HCT116 (cell line): ENCODE results near the gene AMELX. TPM values are rescaled to one million over a fixed set of nuclear protein-coding genes. Genes with fewer than 3 reads are reported as not detected.

Experiments used
- ATAC-seq: fragments of 200-7000 bp; cut with Tn5 transposase; 2 replicates; pipeline ENCODE4 v1.9.1; 2020; ENCODE audit warnings: mild to moderate bottlenecking, moderate library complexity
- BruUV-seq: library from RNA; stranded (reverse); fragments of 400-500 nt; replicated peaks from 2 replicates; lab custom pipeline; 2021; lab: Mats Ljungman, UMichigan
- CTCF ChIA-PET: fragments of 300-600 bp; sonication (Branson Sonifier 250); formaldehyde crosslinking; loops from one replicate; lab custom pipeline; 2021; ENCODE audit warnings: antibody characterized with exemption; lab: Charles Lee
- POLR2A ChIA-PET: fragments of 300-600, 350-600 bp; sonication (Branson Sonifier 250); formaldehyde crosslinking; loops from one replicate; lab custom pipeline; 2021; ENCODE audit warnings: antibody characterized with exemption; lab: Charles Lee
- RAD21 ChIA-PET, 2 experiments: fragments of 300-600 bp; sonication (Branson Sonifier 250); formaldehyde crosslinking; loops; one replicate each; lab custom pipeline; 2023; ENCODE audit warnings: low total read pairs in 2 of 2; ENCODE audit not compliant: uncharacterized antibody in 2 of 2, unreplicated experiment in 2 of 2, low non-redundant PET in 1 of 2; lab: Charles Lee
- DNase-seq: peaks from one replicate; pipeline ENCODE4 v3.0.0-alpha.2; 2010; ENCODE audit warnings: low read depth, low spot score
- H2AFZ ChIP-seq: fragments of 200-600 bp; shearing (Covaris generic), sonication (generic); 2 replicates; pipeline ENCODE4 v1.6.1; 2017; ENCODE audit warnings: low read depth, mixed run types, mixed read lengths, antibody characterized with exemption, low read length; ENCODE audit not compliant: poor library complexity, severe bottlenecking
- H3K27ac ChIP-seq: 2 replicates; pipeline ENCODE4 v1.5.1; 2012; ENCODE audit warnings: low read depth, low read length
- H3K27me3 ChIP-seq: fragments of 200-600 bp; sonication (generic); 2 replicates; pipeline ENCODE4 v1.6.1; 2016; ENCODE audit warnings: mixed run types, low read length, mixed read lengths; ENCODE audit not compliant: insufficient read depth
- H3K36me3 ChIP-seq, 2 experiments: fragments of 200-500 bp in 1 of 2; fragments of 200-600 bp in 1 of 2; sonication (Bioruptor generic) in 1 of 2; sonication (generic) in 1 of 2; 2 replicates each; pipeline versions ENCODE4 v1.5.1 to v1.6.1; 2014 to 2016; ENCODE audit warnings: low read length in 2 of 2, inconsistent platforms in 1 of 2, mixed read lengths in 1 of 2, mixed run types in 1 of 2; ENCODE audit not compliant: insufficient read depth in 2 of 2, control insufficient read depth in 1 of 2
- H3K4me1 ChIP-seq, 2 experiments: fragments of 200-600 bp in 1 of 2; sonication (generic) in 1 of 2; 2 replicates each; pipeline versions ENCODE4 v1.5.1 to v1.6.1; 2012 to 2017; ENCODE audit warnings: low read length in 2 of 2, inconsistent platforms in 1 of 2, mild to moderate bottlenecking in 1 of 2, mixed read lengths in 1 of 2, mixed run types in 1 of 2, moderate library complexity in 1 of 2; ENCODE audit not compliant: insufficient read depth in 2 of 2, control insufficient read depth in 1 of 2
- H3K4me2 ChIP-seq: fragments of 200-600 bp; sonication (generic); 2 replicates; pipeline ENCODE4 v1.6.1; 2017; ENCODE audit warnings: mixed run types, low read length, mixed read lengths
- H3K4me3 ChIP-seq, 2 experiments: fragments of 200-600 bp in 1 of 2; sonication (generic) in 1 of 2; replicated peaks in 1 of 2; 2 replicates each; pipeline ENCODE4 v1.5.1; 2011 to 2016; ENCODE audit warnings: low read length in 2 of 2, control low read depth in 1 of 2, low read depth in 1 of 2, mild to moderate bottlenecking in 1 of 2, mixed read lengths in 1 of 2, mixed run types in 1 of 2
- H3K79me2 ChIP-seq: fragments of 200-600 bp; sonication (generic); 2 replicates; pipeline ENCODE4 v1.6.1; 2017; ENCODE audit warnings: mild to moderate bottlenecking, mixed run types, low read length, moderate library complexity, mixed read lengths; ENCODE audit not compliant: insufficient read depth
- H3K9ac ChIP-seq: fragments of 200-600 bp; sonication (generic); 2 replicates; pipeline ENCODE4 v1.6.1; 2016; ENCODE audit warnings: low read length, mixed read lengths
- H3K9me2 ChIP-seq: fragments of 200-600 bp; sonication (generic), shearing (Covaris generic); 2 replicates; pipeline ENCODE4 v1.6.1; 2017; ENCODE audit warnings: mixed run types, mild to moderate bottlenecking, moderate library complexity; ENCODE audit not compliant: insufficient read depth
- H3K9me3 ChIP-seq, 2 experiments: fragments of 200-500 bp in 1 of 2; fragments of 200-600 bp in 1 of 2; sonication (Bioruptor generic) in 1 of 2; sonication (generic) in 1 of 2; 2 replicates each; pipeline ENCODE4 v1.6.1; 2014 to 2017; ENCODE audit warnings: low read length in 2 of 2, mixed read lengths in 2 of 2, inconsistent platforms in 1 of 2, low read depth in 1 of 2, mild to moderate bottlenecking in 1 of 2, mixed run types in 1 of 2, moderate library complexity in 1 of 2; ENCODE audit not compliant: control insufficient read depth in 1 of 2, insufficient read depth in 1 of 2
- H4K20me1 ChIP-seq: fragments of 200-600 bp; sonication (generic), shearing (Covaris generic); 2 replicates; pipeline ENCODE4 v1.6.1; 2017; ENCODE audit warnings: mixed run types, mild to moderate bottlenecking, moderate library complexity; ENCODE audit not compliant: insufficient read depth
- CBX3 ChIP-seq: IDR thresholded peaks from 2 replicates; pipeline ENCODE4 v1.6.1; 2012; ENCODE audit warnings: low read depth
- EGR1 ChIP-seq: IDR thresholded peaks from 2 replicates; pipeline ENCODE4 v1.6.1; 2012; ENCODE audit warnings: low read depth
- ELF1 ChIP-seq: IDR thresholded peaks from 2 replicates; pipeline ENCODE4 v1.6.1; 2012; ENCODE audit warnings: low read depth, borderline replicate concordance
- EZH2 ChIP-seq: fragments of 200-600 bp; sonication (generic); IDR thresholded peaks from 2 replicates; pipeline ENCODE4 v1.6.1; 2017; ENCODE audit warnings: antibody characterized with exemption, mixed run types
- EZH2phosphoT487 ChIP-seq: fragments of 200-600 bp; IDR thresholded peaks from 2 replicates; pipeline ENCODE4 v1.6.1; 2018; ENCODE audit warnings: antibody characterized with exemption, borderline replicate concordance
- FOSL1 ChIP-seq: IDR thresholded peaks from 2 replicates; pipeline ENCODE4 v1.6.1; 2012; ENCODE audit warnings: low read depth
- JUND ChIP-seq: IDR thresholded peaks from 2 replicates; pipeline ENCODE4 v1.6.1; 2012
- POLR2A ChIP-seq: IDR thresholded peaks from 2 replicates; pipeline ENCODE4 v1.7.0; 2011; ENCODE audit warnings: borderline replicate concordance; ENCODE audit not compliant: insufficient read depth, insufficient read length; ENCODE audit errors: extremely low read depth
- POLR2AphosphoS5 ChIP-seq: IDR thresholded peaks from 2 replicates; pipeline ENCODE4 v1.6.1; 2011; ENCODE audit warnings: mild to moderate bottlenecking, low read depth, low read length, moderate library complexity
- SIN3A ChIP-seq: IDR thresholded peaks from 2 replicates; pipeline ENCODE4 v1.6.1; 2012; ENCODE audit warnings: low read depth
- TCF7L2 ChIP-seq: IDR thresholded peaks from 2 replicates; pipeline ENCODE4 v1.7.0; 2011; ENCODE audit warnings: borderline replicate concordance, inconsistent platforms; ENCODE audit not compliant: insufficient read depth, insufficient read length; ENCODE audit errors: extremely low read depth
- YY1 ChIP-seq: IDR thresholded peaks from 2 replicates; pipeline ENCODE4 v1.6.1; 2011; ENCODE audit warnings: low read length, low read depth, moderate library complexity, mild to moderate bottlenecking; ENCODE audit not compliant: insufficient replicate concordance; ENCODE audit errors: extremely low read depth
- ZBTB33 ChIP-seq: IDR thresholded peaks from 2 replicates; pipeline ENCODE4 v1.6.1; 2011; ENCODE audit warnings: mild to moderate bottlenecking, low read length, moderate library complexity; ENCODE audit not compliant: insufficient replicate concordance; ENCODE audit errors: extremely low read depth
- intact Hi-C: fragments of 100-400 bp; cut with micrococcal nuclease; formaldehyde crosslinking; loops from 2 replicates; pipeline ENCODE4 v1.10.0; 2022
- total RNA-seq: library from RNA; stranded (reverse); gene quantifications from one replicate; pipeline ENCODE4 v1.2.1, GENCODE V29; 2021; ENCODE audit not compliant: unreplicated experiment
- TF ChIP-seq, protein P1 (sequence below): IDR thresholded peaks from 2 replicates; pipeline ENCODE4 v1.6.1; 2012
- TF ChIP-seq, protein P2 (sequence below), 3 experiments: fragments of 200-600 bp in 1 of 3; sonication (generic) in 1 of 3; IDR thresholded peaks in 2 of 3; conservative IDR thresholded peaks in 1 of 3; 2 replicates each; pipeline ENCODE4 v1.5.1; 2012 to 2017; ENCODE audit warnings: low read depth in 2 of 3, low read length in 2 of 3, antibody characterized with exemption in 1 of 3, borderline replicate concordance in 1 of 3, control low read depth in 1 of 3, mild to moderate bottlenecking in 1 of 3, mixed read lengths in 1 of 3, mixed run types in 1 of 3, moderate library complexity in 1 of 3; ENCODE audit not compliant: insufficient read depth in 1 of 3

The AMELX gene
- total RNA-seq, 1 experiment from 2014 or later = not detected

DNA sequence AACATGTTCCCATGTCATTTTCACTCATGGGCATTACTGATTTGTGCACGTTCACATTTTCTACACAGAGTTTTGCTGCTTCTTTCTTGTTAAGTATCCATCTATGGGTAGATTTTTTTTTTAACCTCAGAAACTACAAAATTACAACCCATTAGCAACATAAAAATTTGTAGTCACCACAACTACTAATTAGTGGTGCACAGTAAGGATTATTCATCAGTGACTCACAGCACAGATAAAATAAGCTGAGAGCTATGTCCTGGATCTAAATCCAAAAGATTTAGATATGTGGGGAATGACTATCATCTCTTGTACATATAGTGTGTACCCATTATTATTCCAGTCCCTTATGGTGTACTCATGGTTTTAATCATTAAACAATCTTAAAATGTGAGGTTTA, 19.7 kb upstream of the AMELX start:
- H3K9me3 ChIP-seq = no peaks in the 10 kb centered on the region
- no peak overlapping the region for H3K4me2 ChIP-seq
- H3K27ac ChIP-seq = no peak overlapping the region
- H4K20me1 ChIP-seq = no peaks in the 10 kb centered on the region
- POLR2A ChIA-PET = no interaction called here
- TF ChIP-seq POLR2A (no peak), EZH2phosphoT487 (no peak), ZBTB33 (no peak), EGR1 (no peak), JUND (no peak)
- TF ChIP-seq, protein P1, sequence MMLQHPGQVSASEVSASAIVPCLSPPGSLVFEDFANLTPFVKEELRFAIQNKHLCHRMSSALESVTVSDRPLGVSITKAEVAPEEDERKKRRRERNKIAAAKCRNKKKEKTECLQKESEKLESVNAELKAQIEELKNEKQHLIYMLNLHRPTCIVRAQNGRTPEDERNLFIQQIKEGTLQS = no peak
- TF ChIP-seq, all 23 proteins: peak for 0
- Histone ChIP-seq H3K4me3 (no peak overlapping the region), H3K4me1 (no peaks in the 10 kb centered on the region), H3K9ac (no peak overlapping the region), H3K9me2 (no peaks in the 10 kb centered on the region), H3K79me2 (no peaks in the 10 kb centered on the region), H3K36me3 (no peaks in the 10 kb centered on the region), H3K27me3 (0 out of 2 replicates have a peak, but pooled peaks cover 4% of the 10 kb centered on the region), H2AFZ (no peak overlapping the region)
- CTCF ChIA-PET = no interaction called here
- DNase-seq (no peak), ATAC-seq (no peak)
- no TSS peak for BruUV-seq
- RAD21 ChIA-PET = no interaction called here
- intact Hi-C loops = no loop called here

GRCh38 chrX:11282043-11282442, 11.2 kb upstream of the AMELX start:
- no peaks in the 10 kb centered on the region for H3K27me3 ChIP-seq
- BruUV-seq = no TSS peak
- no peaks in the 10 kb centered on the region for H3K9me3 ChIP-seq
- H3K9ac ChIP-seq = no peak overlapping the region
- ATAC-seq = no peak
- no peaks in the 10 kb centered on the region for H3K9me2 ChIP-seq
- H3K79me2 ChIP-seq = no peaks in the 10 kb centered on the region
- intact Hi-C loops = no loop called here
- no peak overlapping the region for H2AFZ ChIP-seq
- ChIA-PET POLR2A (no interaction called here), RAD21 (no interaction called here), CTCF (no interaction called here)
- no peaks in the 10 kb centered on the region for H3K4me1 ChIP-seq
- no peaks in the 10 kb centered on the region for H3K36me3 ChIP-seq
- no peak overlapping the region for H3K4me2 ChIP-seq
- no peak overlapping the region for H3K4me3 ChIP-seq
- no peak for DNase-seq
- no peak overlapping the region for H3K27ac ChIP-seq
- H4K20me1 ChIP-seq = no peaks in the 10 kb centered on the region
- TF ChIP-seq, protein P1 = no peak
- TF ChIP-seq, protein P2, sequence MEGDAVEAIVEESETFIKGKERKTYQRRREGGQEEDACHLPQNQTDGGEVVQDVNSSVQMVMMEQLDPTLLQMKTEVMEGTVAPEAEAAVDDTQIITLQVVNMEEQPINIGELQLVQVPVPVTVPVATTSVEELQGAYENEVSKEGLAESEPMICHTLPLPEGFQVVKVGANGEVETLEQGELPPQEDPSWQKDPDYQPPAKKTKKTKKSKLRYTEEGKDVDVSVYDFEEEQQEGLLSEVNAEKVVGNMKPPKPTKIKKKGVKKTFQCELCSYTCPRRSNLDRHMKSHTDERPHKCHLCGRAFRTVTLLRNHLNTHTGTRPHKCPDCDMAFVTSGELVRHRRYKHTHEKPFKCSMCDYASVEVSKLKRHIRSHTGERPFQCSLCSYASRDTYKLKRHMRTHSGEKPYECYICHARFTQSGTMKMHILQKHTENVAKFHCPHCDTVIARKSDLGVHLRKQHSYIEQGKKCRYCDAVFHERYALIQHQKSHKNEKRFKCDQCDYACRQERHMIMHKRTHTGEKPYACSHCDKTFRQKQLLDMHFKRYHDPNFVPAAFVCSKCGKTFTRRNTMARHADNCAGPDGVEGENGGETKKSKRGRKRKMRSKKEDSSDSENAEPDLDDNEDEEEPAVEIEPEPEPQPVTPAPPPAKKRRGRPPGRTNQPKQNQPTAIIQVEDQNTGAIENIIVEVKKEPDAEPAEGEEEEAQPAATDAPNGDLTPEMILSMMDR (IDR thresholded peaks at IDR 0.05 in 2 of 3, conservative IDR thresholded peaks at IDR 0.05 in 1 of 3; ENCODE audit: borderline replicate concordance in 1 of 3, insufficient read depth in 1 of 3, low read depth in 2 of 3, low read length in 2 of 3) = no peak
- TF ChIP-seq CBX3 = no peak
- no peak for TF ChIP-seq JUND
- TF ChIP-seq YY1 = no peak
- TF ChIP-seq EZH2 = no peak
- TF ChIP-seq ELF1 = no peak
- TF ChIP-seq TCF7L2 = no peak
- no peak for TF ChIP-seq POLR2A
- TF ChIP-seq POLR2AphosphoS5 = no peak
- TF ChIP-seq EZH2phosphoT487 = no peak
- no peak for TF ChIP-seq FOSL1
- no peak for TF ChIP-seq SIN3A
